Thyroid gland (tissue), 4 donors: Measurements from ENCODE around the gene RASGRP3. TPM values are rescaled to one million over a fixed set of nuclear protein-coding genes. Genes with fewer than 3 reads are reported as not detected.

Experiments
- DNase-seq, 2 donors: peaks; one replicate each; pipeline ENCODE4 v3.0.0-alpha.2; 2019
- H3K27ac ChIP-seq, 3 donors: fragments of 200-600 bp; sonication (generic); 1 replicate in 2 of 3; 2 replicates in 1 of 3; pipeline ENCODE4 v1.5.1; 2016 to 2019; ENCODE audit warnings: mild to moderate bottlenecking in 1 of 3, moderate library complexity in 1 of 3
- H3K27me3 ChIP-seq: fragments of 200-600 bp; sonication (generic); one replicate; pipeline ENCODE4 v1.5.1; 2019
- H3K36me3 ChIP-seq, 2 donors: fragments of 200-600 bp; sonication (generic); one replicate each; pipeline ENCODE4 v1.5.1; 2016 to 2019
- H3K4me1 ChIP-seq, 2 donors: fragments of 200-600 bp; sonication (generic); one replicate each; pipeline ENCODE4 v1.5.1; 2017 to 2019
- H3K4me3 ChIP-seq, 3 donors: fragments of 200-600 bp; sonication (generic); replicated peaks in 1 of 3; 1 replicate in 2 of 3; 2 replicates in 1 of 3; pipeline ENCODE4 v1.5.1; 2016; ENCODE audit warnings: mild to moderate bottlenecking in 1 of 3
- H3K9me3 ChIP-seq: fragments of 200-600 bp; sonication (generic); one replicate; pipeline ENCODE4 v1.5.1; 2017
- CTCF ChIP-seq, 6 experiments: fragments of 200-600 bp in 3 of 6; fragments of 450-650 bp in 3 of 6; sonication (generic) in 3 of 6; IDR thresholded peaks; one replicate each; pipeline ENCODE4 v1.5.1; 2016 to 2019; ENCODE audit warnings: antibody characterized with exemption in 6 of 6, mild to moderate bottlenecking in 2 of 6, inconsistent platforms in 1 of 6, moderate library complexity in 1 of 6
- POLR2A ChIP-seq, 2 donors: fragments of 450-650 bp; IDR thresholded peaks; one replicate each; pipeline ENCODE4 v1.6.1; 2017; ENCODE audit warnings: antibody characterized with exemption in 2 of 2, mild to moderate bottlenecking in 2 of 2, moderate library complexity in 1 of 2
- WGBS, 2 donors: methylation state at CpG; one replicate each; pipeline ENCODE4 v1.1.5; 2017; 5-methylcytosine and 5-hydroxymethylcytosine counted together
- intact Hi-C: fragments of 100-400 bp; cut with DNase I; formaldehyde crosslinking; loops from one replicate; pipeline ENCODE4 v1.15.1; 2023
- small RNA-seq: library from RNA; depleted of rRNA; stranded (forward); fragments of <200 nt; gene quantifications from one replicate; pipeline ENCODE3, GENCODE V24; 2016
- total RNA-seq, 4 donors: library from RNA; depleted of rRNA; stranded (reverse); fragments of >200 nt; gene quantifications; one replicate each; pipeline ENCODE4 v1.2.3, GENCODE V29; 2016

RASGRP3 gene
- total RNA-seq, 4 donors from 2014 or later, result 30.9 to 46.9 (median 34.8) TPM

- 94 to 95% methylated on average over 4 of the region's 4 CpGs for WGBS, 2 donors
- no peak overlapping the region for H3K4me3 ChIP-seq
- no peak for DNase-seq
- intact Hi-C loops, result no loop called here
- no peaks in the 10 kb centered on the region for H3K36me3 ChIP-seq
- H3K27ac ChIP-seq, result no peak overlapping the region
- TF ChIP-seq CTCF (IDR thresholded peaks at IDR 0.05) (no peak), POLR2A (IDR thresholded peaks at IDR 0.05) (no peak)
- no peaks in the 10 kb centered on the region for H3K27me3 ChIP-seq
- H3K9me3 ChIP-seq, result no peaks in the 10 kb centered on the region
- H3K4me1 ChIP-seq, result peaks cover 0 to 11% of the 10 kb centered on the region in 2 donors
Observed at GRCh38 chr2:33606100-33606499, 129.7 kb downstream of the RASGRP3 start.

- H3K36me3 ChIP-seq, result no peaks in the 10 kb centered on the region
- no peak overlapping the region for H3K4me3 ChIP-seq
- H3K27ac ChIP-seq, result no peak overlapping the region
- no peaks in the 10 kb centered on the region for H3K27me3 ChIP-seq
- DNase-seq, result no peak
- intact Hi-C loops, result no loop called here
- peaks cover 0 to 11% of the 10 kb centered on the region in 2 donors for H3K4me1 ChIP-seq
- H3K9me3 ChIP-seq, result no peaks in the 10 kb centered on the region
- TF ChIP-seq POLR2A (IDR thresholded peaks at IDR 0.05) (no peak), CTCF (IDR thresholded peaks at IDR 0.05) (no peak)
- WGBS, 2 donors, result 96 to 97% methylated on average over 7 of the region's 7 CpGs
Observed at GRCh38 chr2:33606622-33607021, 130.2 kb downstream of the RASGRP3 start.

- H3K27ac ChIP-seq, result no peak overlapping the region
- no peak overlapping the region for H3K4me3 ChIP-seq
- no peaks in the 10 kb centered on the region for H3K9me3 ChIP-seq
- no peak for TF ChIP-seq POLR2A (IDR thresholded peaks at IDR 0.05)
- no peak for TF ChIP-seq CTCF (IDR thresholded peaks at IDR 0.05)
- 58 to 75% methylated on average over 4 of the region's 4 CpGs for WGBS, 2 donors
- intact Hi-C loops, result no loop called here
- H3K36me3 ChIP-seq, result no peaks in the 10 kb centered on the region
- H3K27me3 ChIP-seq, result no peaks in the 10 kb centered on the region
- no peak for DNase-seq
- peaks cover 0 to 11% of the 10 kb centered on the region in 2 donors for H3K4me1 ChIP-seq
Observed at GRCh38 chr2:33607251-33607721, 130.8 kb downstream of the RASGRP3 start.

- intact Hi-C loops, result no loop called here
Observed at GRCh38 chr2:33607905-33608304, 131.5 kb downstream of the RASGRP3 start.

GRCh38 chr2:33614190-33614589 lies 137.7 kb downstream of the RASGRP3 start:
- no peak overlapping the region for H3K4me3 ChIP-seq
- DNase-seq, result no peak
- H3K36me3 ChIP-seq, result no peaks in the 10 kb centered on the region
- TF ChIP-seq POLR2A (IDR thresholded peaks at IDR 0.05) (no peak), CTCF (IDR thresholded peaks at IDR 0.05) (no peak)
- H3K4me1 ChIP-seq, result no peaks in the 10 kb centered on the region
- H3K27ac ChIP-seq, result no peak overlapping the region
- H3K27me3 ChIP-seq, result no peaks in the 10 kb centered on the region
- intact Hi-C loops, result no loop called here
- no peaks in the 10 kb centered on the region for H3K9me3 ChIP-seq

More at GRCh38 chr2:33607905-33608304, 131.5 kb downstream of the RASGRP3 start:
- Histone ChIP-seq H3K4me1 (peaks cover 0 to 11% of the 10 kb centered on the region in 2 donors), H3K9me3 (no peaks in the 10 kb centered on the region), H3K4me3 (no peak overlapping the region), H3K27ac (no peak overlapping the region), H3K27me3 (no peaks in the 10 kb centered on the region), H3K36me3 (no peaks in the 10 kb centered on the region)
- DNase-seq, result no peak
- 76 to 88% methylated on average over 2 of the region's 2 CpGs for WGBS, 2 donors
- TF ChIP-seq POLR2A (IDR thresholded peaks at IDR 0.05) (no peak), CTCF (IDR thresholded peaks at IDR 0.05) (no peak)

Small RNAs within 50 kb of the gene (small RNA-seq; reads per million reads assigned to genes)
- not detected for gene ATP6V0E1P3

Other genes with a start within 250 kb of the RASGRP3 start
- 100 to 1,000 TPM in 1 of 4 donors, 10 to 100 TPM in 3; 30.9 to 101 (median 70.7) TPM for gene FAM98A, start 122.7 kb downstream of the RASGRP3 start, total RNA-seq